B cell (primary cell): Measurements from ENCODE around the gene GNL3. TPM values are rescaled to one million over a fixed set of nuclear protein-coding genes. Genes with fewer than 3 reads are reported as not detected.

Experiments used
- ATAC-seq: fragments of 200-7000 bp; cut with Tn5 transposase; one replicate; pipeline ENCODE4 v1.10.0; 2021; ENCODE audit warnings: low read depth, mild to moderate bottlenecking, moderate number of reproducible peaks, moderate library complexity
- CTCF ChIA-PET: fragments of 350-600 bp; sonication (Branson Sonifier 250); formaldehyde crosslinking; loops from one replicate; lab custom pipeline; 2021; ENCODE audit warnings: antibody characterized with exemption, inconsistent platforms; lab: Charles Lee
- POLR2A ChIA-PET: fragments of 350-600 bp; sonication (Branson Sonifier 250); formaldehyde crosslinking; loops from one replicate; lab custom pipeline; 2021; ENCODE audit warnings: antibody characterized with exemption; lab: Charles Lee
- DNase-seq: peaks from one replicate; pipeline ENCODE4 v3.0.0; 2013
- H2AFZ ChIP-seq: 2 replicates; pipeline ENCODE4 v1.6.1; 2012; ENCODE audit warnings: mild to moderate bottlenecking, low read depth, low read length; ENCODE audit not compliant: insufficient read depth, poor library complexity, severe bottlenecking
- H3K27ac ChIP-seq, 2 donors: 1 replicate in 1 of 2; 2 replicates in 1 of 2; pipeline ENCODE4 v1.5.1; 2012 to 2013; ENCODE audit warnings: low read length in 2 of 2, mild to moderate bottlenecking in 2 of 2, moderate library complexity in 1 of 2
- H3K27me3 ChIP-seq, 4 experiments: fragments of 200-600 bp in 1 of 4; sonication (generic) in 1 of 4; replicated peaks in 1 of 4; 1 replicate in 2 of 4; 2 replicates in 2 of 4; pipeline versions ENCODE4 v1.6.1 to v1.7.0; 2013 to 2016; ENCODE audit warnings: low read length in 3 of 4, mild to moderate bottlenecking in 2 of 4, mixed read lengths in 1 of 4, moderate library complexity in 1 of 4; ENCODE audit not compliant: insufficient read depth in 4 of 4, control insufficient read depth in 3 of 4; ENCODE audit errors: control extremely low read depth in 1 of 4
- H3K36me3 ChIP-seq, 2 experiments: replicated peaks in 1 of 2; 1 replicate in 1 of 2; 2 replicates in 1 of 2; pipeline versions ENCODE4 v1.6.1 to v1.7.1; 2013; ENCODE audit warnings: low read length in 1 of 2; ENCODE audit not compliant: insufficient read depth in 2 of 2, control insufficient read depth in 1 of 2; ENCODE audit errors: control extremely low read depth in 1 of 2, extremely low read depth in 1 of 2
- H3K4me1 ChIP-seq, 2 donors: fragments of 200-600 bp in 1 of 2; sonication (generic) in 1 of 2; 1 replicate in 1 of 2; 2 replicates in 1 of 2; pipeline versions ENCODE4 v1.5.1 to v1.6.1; 2013 to 2017; ENCODE audit warnings: low read length in 2 of 2; ENCODE audit not compliant: control insufficient read depth in 2 of 2, insufficient read depth in 2 of 2
- H3K4me2 ChIP-seq: replicated peaks from 2 replicates; pipeline ENCODE3; 2012; ENCODE audit warnings: mild to moderate bottlenecking, low read depth, low read length; ENCODE audit not compliant: poor library complexity, severe bottlenecking
- H3K4me3 ChIP-seq, 5 experiments: fragments of 200-600 bp in 1 of 5; sonication (generic) in 1 of 5; 1 replicate in 3 of 5; 2 replicates in 2 of 5; pipeline versions ENCODE4 v1.5.1 to v1.7.0; 2011 to 2016; ENCODE audit warnings: low read length in 4 of 5, mild to moderate bottlenecking in 4 of 5, low read depth in 2 of 5, control low read depth in 1 of 5, moderate library complexity in 1 of 5; ENCODE audit not compliant: insufficient read depth in 1 of 5; ENCODE audit errors: control extremely low read depth in 1 of 5, extremely low read depth in 1 of 5
- H3K79me2 ChIP-seq: fragments of 200-600 bp; sonication (generic); one replicate; pipeline ENCODE4 v1.6.0; 2016; ENCODE audit warnings: low read length; ENCODE audit not compliant: control insufficient read depth, insufficient read depth
- H3K9ac ChIP-seq: fragments of 200-600 bp; sonication (generic); 2 replicates; pipeline ENCODE4 v1.6.1; 2017; ENCODE audit warnings: mild to moderate bottlenecking, low read length, moderate library complexity
- H3K9me3 ChIP-seq, 3 donors: one replicate each; pipeline versions ENCODE4 v1.6.1 to v1.7.1; 2013; ENCODE audit warnings: low read length in 2 of 3; ENCODE audit not compliant: control insufficient read depth in 2 of 3, insufficient read depth in 1 of 3; ENCODE audit errors: control extremely low read depth in 1 of 3
- H4K20me1 ChIP-seq: 2 replicates; pipeline ENCODE4 v1.6.0; 2012; ENCODE audit warnings: mild to moderate bottlenecking, low read length; ENCODE audit not compliant: insufficient read depth, control insufficient read depth, poor library complexity, severe bottlenecking
- H3K27ac Mint-ChIP-seq: one replicate; pipeline ENCODE4 v1.8.0; 2021; ENCODE audit warnings: mixed read lengths
- H3K27me3 Mint-ChIP-seq: one replicate; pipeline ENCODE4 v1.8.0; 2021; ENCODE audit warnings: mixed read lengths
- H3K4me1 Mint-ChIP-seq: one replicate; pipeline ENCODE4 v1.8.0; 2021; ENCODE audit warnings: mixed read lengths
- H3K4me3 Mint-ChIP-seq: one replicate; pipeline ENCODE4 v1.8.0; 2021; ENCODE audit warnings: mixed read lengths
- H3K9me3 Mint-ChIP-seq: one replicate; pipeline ENCODE4 v1.8.0; 2022; ENCODE audit warnings: mixed read lengths; ENCODE audit not compliant: insufficient read depth
- EZH2 ChIP-seq: IDR thresholded peaks from 2 replicates; pipeline ENCODE4 v1.6.1; 2012; ENCODE audit warnings: borderline replicate concordance, low read depth, mild to moderate bottlenecking, moderate library complexity, low read length; ENCODE audit not compliant: insufficient read depth, poor library complexity, severe bottlenecking
- WGBS: methylation state at CpG from one replicate; pipeline ENCODE4 v1.1.5; 2013; ENCODE audit warnings: missing lambda C conversion rate; ENCODE audit not compliant: insufficient coverage; 5-methylcytosine and 5-hydroxymethylcytosine counted together
- intact Hi-C: fragments of 100-400 bp; cut with micrococcal nuclease; formaldehyde crosslinking; loops from one replicate; pipeline ENCODE4 v1.10.0; 2022
- polyA plus RNA-seq: library from polyadenylated mRNA; depleted of rRNA; stranded (reverse); fragments of >200 nt; gene quantifications from 2 replicates; pipeline ENCODE4 v1.2.3, GENCODE V29; 2012
- total RNA-seq, 2 donors: library from RNA; stranded (reverse); fragments of 120-200 nt in 1 of 2; gene quantifications; 1 replicate in 1 of 2; 2 replicates in 1 of 2; pipeline versions ENCODE4 v1.2.3 to v1.2.4, GENCODE V29; 2013 to 2022
- TF ChIP-seq, protein P1 (sequence below): fragments of 200-600 bp; IDR thresholded peaks from one replicate; pipeline ENCODE4 v1.8.0; 2022; ENCODE audit warnings: antibody characterized with exemption, mild to moderate bottlenecking

Gene GNL3
- total and polyA plus RNA-seq, 2 donors (not counting 1 experiment from before 2014, with no cell fraction given) = 32.6 to 68.5 TPM

DNA sequence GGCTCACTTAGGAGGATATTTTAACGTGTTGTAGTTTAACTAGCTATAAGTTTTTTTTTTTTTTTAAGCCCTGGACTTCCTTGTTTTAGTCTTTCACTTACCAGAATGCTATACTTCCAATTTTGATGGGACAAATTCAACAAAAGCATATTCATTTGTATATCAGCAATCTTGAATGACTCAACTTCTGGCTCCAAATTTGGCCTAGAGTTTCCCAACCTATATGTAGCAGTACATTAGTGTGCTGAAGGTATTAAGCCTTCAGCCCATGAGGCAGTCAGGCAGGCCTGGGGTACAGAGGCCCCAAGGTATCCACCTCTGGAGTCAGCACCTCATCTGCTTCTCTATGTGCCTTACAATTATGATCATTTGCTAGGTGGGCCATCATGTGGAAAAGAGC lies 6.0 kb upstream of the GNL3 start:
- Histone ChIP-seq H3K27ac (no peak overlapping the region), H3K9ac (no peak overlapping the region), H4K20me1 (peaks cover 17% of the 10 kb centered on the region), H2AFZ (no peak overlapping the region), H3K4me2 (no peak overlapping the region), H3K4me3 (no peak overlapping the region), H3K36me3 (peaks cover 4 to 51% of the 10 kb centered on the region in 2 experiments), H3K9me3 (no peaks in the 10 kb centered on the region), H3K27me3 (no peaks in the 10 kb centered on the region), H3K4me1 (peaks cover 7% of the 10 kb centered on the region in 2 donors), H3K79me2 (peaks cover 88% of the 10 kb centered on the region)
- ChIA-PET POLR2A (no interaction called here), CTCF (interaction anchor here (0.9 kb wide), 1 partner anchor 208 kb away, joined by 3 read pairs; no protein-coding TSS in a partner anchor)
- WGBS = no CpG with 5 or more reads among the region's 1 CpG
- Mint-ChIP-seq H3K27ac (peak overlapping the region; percentile 3), H3K27me3 (no peaks in the 10 kb centered on the region), H3K4me3 (no peak overlapping the region), H3K4me1 (peaks cover 21% of the 10 kb centered on the region), H3K9me3 (no peaks in the 10 kb centered on the region)
- intact Hi-C loops = no loop called here
- no peak for DNase-seq
- TF ChIP-seq EZH2 = no peak
- TF ChIP-seq, protein P1, sequence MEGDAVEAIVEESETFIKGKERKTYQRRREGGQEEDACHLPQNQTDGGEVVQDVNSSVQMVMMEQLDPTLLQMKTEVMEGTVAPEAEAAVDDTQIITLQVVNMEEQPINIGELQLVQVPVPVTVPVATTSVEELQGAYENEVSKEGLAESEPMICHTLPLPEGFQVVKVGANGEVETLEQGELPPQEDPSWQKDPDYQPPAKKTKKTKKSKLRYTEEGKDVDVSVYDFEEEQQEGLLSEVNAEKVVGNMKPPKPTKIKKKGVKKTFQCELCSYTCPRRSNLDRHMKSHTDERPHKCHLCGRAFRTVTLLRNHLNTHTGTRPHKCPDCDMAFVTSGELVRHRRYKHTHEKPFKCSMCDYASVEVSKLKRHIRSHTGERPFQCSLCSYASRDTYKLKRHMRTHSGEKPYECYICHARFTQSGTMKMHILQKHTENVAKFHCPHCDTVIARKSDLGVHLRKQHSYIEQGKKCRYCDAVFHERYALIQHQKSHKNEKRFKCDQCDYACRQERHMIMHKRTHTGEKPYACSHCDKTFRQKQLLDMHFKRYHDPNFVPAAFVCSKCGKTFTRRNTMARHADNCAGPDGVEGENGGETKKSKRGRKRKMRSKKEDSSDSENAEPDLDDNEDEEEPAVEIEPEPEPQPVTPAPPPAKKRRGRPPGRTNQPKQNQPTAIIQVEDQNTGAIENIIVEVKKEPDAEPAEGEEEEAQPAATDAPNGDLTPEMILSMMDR = no peak
- ATAC-seq = no peak

DNA sequence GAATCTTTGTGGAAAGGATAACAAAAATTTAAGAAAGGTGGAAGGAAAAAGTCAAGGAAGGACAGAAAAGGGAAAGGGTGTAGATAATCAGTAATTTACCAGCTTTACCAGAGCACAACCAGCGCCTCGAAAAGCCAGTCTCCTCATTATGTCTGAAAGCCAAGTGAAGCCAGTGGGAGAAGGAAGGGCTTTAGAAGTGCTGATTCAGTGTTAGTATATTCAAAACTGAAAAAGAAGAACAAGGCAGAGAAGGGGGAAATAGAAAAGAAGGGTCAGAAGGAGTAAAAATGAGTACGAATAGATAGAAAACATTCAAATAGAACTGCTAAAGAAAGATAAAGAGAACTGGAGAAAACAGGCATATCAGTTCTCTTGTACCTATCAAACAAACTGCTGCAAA lies 4.2 kb upstream of the GNL3 start:
- POLR2A ChIA-PET = no interaction called here
- peaks cover 14 to 16% of the 10 kb centered on the region in 2 donors for H3K4me1 ChIP-seq
- H3K9me3 ChIP-seq = no peaks in the 10 kb centered on the region
- CTCF ChIA-PET = no interaction called here
- no peaks in the 10 kb centered on the region for H3K27me3 ChIP-seq
- TF ChIP-seq, protein P1 = no peak
- TF ChIP-seq EZH2 = no peak
- peak overlapping the region in 1 of 2 donors; percentile 68 for H3K27ac ChIP-seq
- ATAC-seq (no peak), DNase-seq (no peak)
- H4K20me1 ChIP-seq = peaks cover 15% of the 10 kb centered on the region
- H2AFZ ChIP-seq = no peak overlapping the region
- H3K9me3 Mint-ChIP-seq = no peaks in the 10 kb centered on the region
- WGBS = 80% methylated on average over 2 of the region's 3 CpGs
- H3K36me3 ChIP-seq = peaks cover 2 to 36% of the 10 kb centered on the region in 2 experiments
- H3K4me3 Mint-ChIP-seq = no peak overlapping the region
- peaks cover 86% of the 10 kb centered on the region for H3K79me2 ChIP-seq
- H3K27ac Mint-ChIP-seq = no peak overlapping the region
- no peaks in the 10 kb centered on the region for H3K27me3 Mint-ChIP-seq
- no peak overlapping the region for H3K4me3 ChIP-seq
- intact Hi-C loops = no loop called here
- H3K9ac ChIP-seq = no peak overlapping the region
- peaks cover 33% of the 10 kb centered on the region for H3K4me1 Mint-ChIP-seq
- H3K4me2 ChIP-seq = no peak overlapping the region
